H1 (cell line): Measurements from ENCODE around the gene POC1B. TPM values are rescaled to one million over a fixed set of nuclear protein-coding genes. Genes with fewer than 3 reads are reported as not detected.

Experiments
- HDAC2 ChIP-seq, 2 experiments: fragments of 300-600 bp in 1 of 2; sonication (generic) in 1 of 2; IDR thresholded peaks; 2 replicates each; pipeline ENCODE4 v1.6.1; 2011 to 2012; ENCODE audit warnings: low read depth in 2 of 2, low read length in 2 of 2, mild to moderate bottlenecking in 2 of 2, moderate library complexity in 2 of 2, borderline replicate concordance in 1 of 2, inconsistent platforms in 1 of 2
- NANOG ChIP-seq: IDR thresholded peaks from 2 replicates; pipeline ENCODE4 v1.6.1; 2011; ENCODE audit warnings: low read length, low read depth, mild to moderate bottlenecking, inconsistent platforms; ENCODE audit not compliant: insufficient read depth, poor library complexity, severe bottlenecking
- PHF8 ChIP-seq: fragments of 200-600 bp; sonication (generic); conservative IDR thresholded peaks from 2 replicates; pipeline ENCODE4 v1.7.1; 2012; ENCODE audit warnings: low read depth, mild to moderate bottlenecking, inconsistent platforms, low read length, moderate library complexity
- SIN3A ChIP-seq, 2 experiments: IDR thresholded peaks in 1 of 2; conservative IDR thresholded peaks in 1 of 2; 2 replicates each; pipeline ENCODE4 v1.6.1; 2011 to 2012; ENCODE audit warnings: low read length in 2 of 2, improper control_type of control experiment in 1 of 2, low read depth in 1 of 2, mild to moderate bottlenecking in 1 of 2
- SUZ12 ChIP-seq: fragments of 200-600 bp; sonication (generic); IDR thresholded peaks from 2 replicates; pipeline ENCODE4 v1.6.1; 2012; ENCODE audit warnings: mild to moderate bottlenecking, inconsistent platforms, low read length, moderate library complexity, mixed read lengths
- TBP ChIP-seq: IDR thresholded peaks from 2 replicates; pipeline ENCODE4 v1.6.1; 2011; ENCODE audit warnings: low read depth, low read length, improper control_type of control experiment
- polyA plus RNA-seq, 7 experiments: library from polyadenylated mRNA; depleted of rRNA in 3 of 7; stranded (reverse) in 5 of 7; unstranded in 2 of 7; fragments of >200 nt in 5 of 7; fragments of 200-250 nt in 2 of 7; gene quantifications; 1 replicate in 5 of 7; 2 replicates in 1 of 7; 4 replicates in 1 of 7; pipeline versions ENCODE4 v1.2.1 to v1.2.3, GENCODE V29; 2011 to 2013; ENCODE audit warnings: missing spikeins in 2 of 7, mixed read lengths in 2 of 7
- total RNA-seq: library from RNA; stranded (reverse); fragmentation: NEBNext Ultra II Directional; extraction: Animal tissue kit (Norgen Biotek cat#: 25700); gene quantifications from 2 replicates; pipeline ENCODE4 v1.2.1, GENCODE V29; 2021

POC1B gene
- total and polyA plus RNA-seq, 2 of the 8 experiments (the other 6 are each of a cell fraction or from before 2014, with no cell fraction given), result 7.5 to 16.3 TPM

DNA sequence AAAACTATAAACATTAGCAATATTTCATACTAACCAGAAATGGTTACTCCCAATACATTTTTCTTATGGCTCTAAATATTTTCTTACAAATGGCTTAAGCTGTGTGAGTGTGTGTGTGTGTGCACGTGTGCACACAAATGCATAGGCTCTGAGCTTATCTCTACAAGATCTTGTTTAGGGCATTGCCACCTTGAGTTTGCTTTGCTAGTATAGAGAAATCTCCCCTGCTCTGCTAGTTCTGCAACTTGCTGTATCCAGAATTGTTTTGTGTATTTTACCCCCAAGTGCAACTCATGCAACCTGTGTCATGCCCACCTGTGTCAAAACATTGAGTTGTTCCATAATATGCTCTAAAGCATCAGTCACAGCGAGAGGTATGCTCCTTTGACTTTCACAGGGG lies 101.0 kb downstream of the POC1B start (continued):
- TF ChIP-seq HDAC2 (IDR thresholded peaks at IDR 0.05; ENCODE audit: borderline replicate concordance in 1 of 2, low read depth in 2 of 2, low read length in 2 of 2) (no peak), PHF8 (no peak), SUZ12 (no peak), NANOG (no peak), TBP (no peak), SIN3A (conservative IDR thresholded peaks at IDR 0.05 in 1 of 2, IDR thresholded peaks at IDR 0.05 in 1 of 2; ENCODE audit: low read depth in 1 of 2, low read length in 2 of 2) (no peak)
- TF ChIP-seq, all 59 proteins: peak for 0
